GM23248 (cell line): ENCODE measurements around the gene ULBP2.

Experiments used
- EZH2 ChIP-seq: fragments of 200-600 bp; sonication (generic); IDR thresholded peaks from 2 replicates; pipeline ENCODE4 v1.6.1; 2018; ENCODE audit warnings: antibody characterized with exemption, mild to moderate bottlenecking; ENCODE audit not compliant: insufficient read depth, poor library complexity, severe bottlenecking
- EZH2phosphoT487 ChIP-seq: fragments of 200-600 bp; sonication (generic); IDR thresholded peaks from 2 replicates; pipeline ENCODE4 v1.6.1; 2018; ENCODE audit warnings: antibody characterized with exemption, moderate library complexity, mild to moderate bottlenecking, low read depth; ENCODE audit not compliant: insufficient read depth

DNA sequence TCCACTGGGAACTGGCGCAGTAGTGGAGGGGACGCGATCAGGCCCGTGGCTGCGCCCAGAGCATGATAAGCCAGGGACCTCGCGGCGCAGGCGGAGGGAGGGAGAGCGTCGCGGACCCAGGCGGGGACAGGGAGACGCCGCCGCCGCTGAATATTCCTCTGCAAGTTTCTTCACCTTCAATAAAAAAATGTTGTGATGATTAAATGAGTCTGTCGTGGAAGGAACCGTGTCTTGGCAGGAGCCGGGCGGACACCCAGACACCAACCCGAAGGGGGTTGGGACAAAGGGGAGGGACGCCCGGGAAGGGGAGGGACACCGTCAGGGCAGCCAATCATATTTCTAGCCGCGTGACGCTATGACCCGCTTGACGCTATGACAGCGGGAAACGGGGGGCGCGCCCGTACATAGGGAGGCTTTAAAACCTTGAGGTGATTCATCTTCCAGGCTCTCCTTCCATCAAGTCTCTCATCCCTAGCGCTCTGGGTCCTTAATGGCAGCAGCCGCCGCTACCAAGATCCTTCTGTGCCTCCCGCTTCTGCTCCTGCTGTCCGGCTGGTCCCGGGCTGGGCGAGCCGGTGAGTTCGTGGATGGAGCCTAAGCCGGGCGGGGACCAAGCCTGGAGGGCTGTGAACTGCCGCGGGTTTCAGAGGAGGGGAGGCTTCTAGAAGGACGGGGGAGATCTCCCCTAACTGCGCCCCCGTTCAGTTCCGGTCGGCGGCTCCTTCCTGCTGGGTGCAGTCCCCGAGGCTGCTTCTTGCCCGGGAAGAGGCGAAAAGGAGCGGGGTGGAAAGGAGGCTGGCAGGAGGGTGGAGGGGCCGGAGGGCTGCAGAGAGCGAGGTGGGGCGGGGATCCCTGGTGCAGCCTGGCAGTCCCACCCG, at the start of gene ULBP2:
- TF ChIP-seq EZH2: no peak
- no peak for TF ChIP-seq EZH2phosphoT487
